Mesenchymal stem cell (in vitro differentiated cells and primary cell): Measurements from ENCODE around the gene PTPN13.
"Not testable (repeated sequence)": the region's sequence is repeated elsewhere in the genome, so short reads cannot be mapped to it uniquely, and the experiment has no call there.

Experiments used
- DNase-seq: peaks from one replicate; pipeline ENCODE4 v3.0.0-alpha.2; 2013
- H2AFZ ChIP-seq: one replicate; pipeline ENCODE4 v1.6.1; 2013; ENCODE audit warnings: low read depth, mild to moderate bottlenecking, control low read depth, inconsistent platforms, low read length, moderate library complexity
- H2AK5ac ChIP-seq: 2 replicates; pipeline ENCODE4 v1.6.1; 2013; ENCODE audit warnings: low read length, moderate library complexity, mild to moderate bottlenecking, inconsistent platforms; ENCODE audit not compliant: severe bottlenecking
- H2BK120ac ChIP-seq: one replicate; pipeline ENCODE4 v1.6.1; 2013; ENCODE audit warnings: low read depth, mild to moderate bottlenecking, inconsistent platforms, low read length, moderate library complexity
- H2BK12ac ChIP-seq, 2 experiments: one replicate each; pipeline ENCODE4 v1.6.1; 2013; ENCODE audit warnings: inconsistent platforms in 2 of 2, low read length in 2 of 2, mild to moderate bottlenecking in 2 of 2, moderate library complexity in 2 of 2, control low read depth in 1 of 2
- H2BK15ac ChIP-seq: one replicate; pipeline ENCODE4 v1.6.1; 2013; ENCODE audit warnings: mild to moderate bottlenecking, low read depth, inconsistent platforms; ENCODE audit not compliant: poor library complexity, severe bottlenecking
- H2BK5ac ChIP-seq: 2 replicates; pipeline ENCODE4 v1.6.1; 2013; ENCODE audit warnings: low read depth, mild to moderate bottlenecking, low read length, control low read depth, inconsistent platforms; ENCODE audit not compliant: poor library complexity, severe bottlenecking
- H3K14ac ChIP-seq, 2 experiments: one replicate each; pipeline ENCODE4 v1.6.1; 2013; ENCODE audit warnings: inconsistent platforms in 2 of 2, low read length in 2 of 2, control low read depth in 1 of 2, mild to moderate bottlenecking in 1 of 2, moderate library complexity in 1 of 2
- H3K18ac ChIP-seq, 2 experiments: one replicate each; pipeline ENCODE4 v1.6.1; 2013; ENCODE audit warnings: inconsistent platforms in 2 of 2, low read length in 2 of 2, control low read depth in 1 of 2, low read depth in 1 of 2, mild to moderate bottlenecking in 1 of 2
- H3K23ac ChIP-seq, 2 experiments: one replicate each; pipeline ENCODE4 v1.6.1; 2013; ENCODE audit warnings: inconsistent platforms in 2 of 2, low read length in 2 of 2, mild to moderate bottlenecking in 2 of 2, moderate library complexity in 2 of 2, control low read depth in 1 of 2
- H3K27ac ChIP-seq: 2 replicates; pipeline ENCODE4 v1.5.1; 2013; ENCODE audit warnings: mild to moderate bottlenecking, moderate library complexity, low read length, control low read depth, inconsistent platforms; ENCODE audit not compliant: poor library complexity, severe bottlenecking
- H3K27me3 ChIP-seq, 2 experiments: 2 replicates each; pipeline versions ENCODE4 v1.6.1 to v1.7.0; 2013; ENCODE audit warnings: low read length in 2 of 2, mild to moderate bottlenecking in 2 of 2, moderate library complexity in 2 of 2, control low read depth in 1 of 2, inconsistent platforms in 1 of 2; ENCODE audit not compliant: control insufficient read depth in 1 of 2, insufficient read depth in 1 of 2
- H3K36me3 ChIP-seq, 2 experiments: 2 replicates each; pipeline versions ENCODE4 v1.6.1 to v1.7.0; 2013; ENCODE audit warnings: low read length in 2 of 2, control low read depth in 1 of 2, inconsistent platforms in 1 of 2, low read depth in 1 of 2, mild to moderate bottlenecking in 1 of 2; ENCODE audit not compliant: insufficient read depth in 2 of 2, control insufficient read depth in 1 of 2
- H3K4ac ChIP-seq, 2 experiments: one replicate each; pipeline ENCODE4 v1.6.1; 2013; ENCODE audit warnings: inconsistent platforms in 2 of 2, low read length in 2 of 2, mild to moderate bottlenecking in 2 of 2, moderate library complexity in 2 of 2, control low read depth in 1 of 2, low read depth in 1 of 2
- H3K4me1 ChIP-seq: 2 replicates; pipeline ENCODE4 v1.6.1; 2013; ENCODE audit warnings: low read depth, low read length, control low read depth; ENCODE audit not compliant: control insufficient read depth, insufficient read depth
- H3K4me2 ChIP-seq: 2 replicates; pipeline ENCODE4 v1.6.1; 2013; ENCODE audit warnings: low read length, mild to moderate bottlenecking, inconsistent platforms; ENCODE audit not compliant: poor library complexity, severe bottlenecking
- H3K4me3 ChIP-seq, 2 experiments: 2 replicates each; pipeline versions ENCODE4 v1.5.1 to v1.7.0; 2013; ENCODE audit warnings: low read length in 2 of 2, mild to moderate bottlenecking in 2 of 2, control low read depth in 1 of 2, low read depth in 1 of 2; ENCODE audit not compliant: insufficient read depth in 1 of 2
- H3K79me1 ChIP-seq: replicated peaks from 2 replicates; pipeline ENCODE4 v1.6.1; 2013; ENCODE audit warnings: mild to moderate bottlenecking, control low read depth, low read length, inconsistent platforms; ENCODE audit not compliant: poor library complexity, severe bottlenecking
- H3K9ac ChIP-seq: 2 replicates; pipeline ENCODE4 v1.7.0; 2013; ENCODE audit warnings: mild to moderate bottlenecking, low read length, moderate library complexity
- H3K9me3 ChIP-seq: 2 replicates; pipeline ENCODE4 v1.7.0; 2013; ENCODE audit warnings: mild to moderate bottlenecking, low read length; ENCODE audit not compliant: control insufficient read depth
- H4K8ac ChIP-seq: one replicate; pipeline ENCODE4 v1.6.1; 2013; ENCODE audit warnings: inconsistent platforms, mild to moderate bottlenecking, low read length, moderate library complexity
- H4K91ac ChIP-seq: one replicate; pipeline ENCODE4 v1.6.1; 2013; ENCODE audit warnings: mild to moderate bottlenecking, low read length, inconsistent platforms
- WGBS: methylation state at CpG from one replicate; pipeline ENCODE4 v1.1.7; 2013; ENCODE audit warnings: mixed read lengths; 5-methylcytosine and 5-hydroxymethylcytosine counted together

PTPN13 gene

DNA sequence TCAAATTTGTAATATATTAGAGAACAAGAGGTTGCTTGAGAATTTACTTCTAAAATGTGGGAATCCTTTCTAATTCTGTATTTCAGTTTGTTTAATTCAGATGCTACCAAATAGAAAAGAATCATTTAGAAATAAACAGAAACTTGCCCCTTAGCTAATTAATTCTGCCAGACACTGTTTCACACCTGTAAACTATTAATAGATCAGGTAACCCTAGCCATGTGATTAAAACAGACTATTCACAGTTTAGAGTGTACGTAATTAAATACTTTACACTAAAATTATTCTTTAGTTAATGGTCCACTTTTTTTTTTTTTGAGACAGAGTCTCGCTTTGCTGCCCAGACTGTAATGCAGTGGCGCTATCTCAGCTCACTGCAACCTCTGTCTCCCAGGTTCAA is 124.0 kb downstream of the PTPN13 start:
- 96% methylated on average over 2 of the region's 3 CpGs for WGBS
- Histone ChIP-seq H3K18ac (no peak overlapping the region), H2BK120ac (no peak overlapping the region), H2AK5ac (no peak overlapping the region), H3K79me1 (peaks cover 10% of the 10 kb centered on the region), H3K27me3 (no peaks in the 10 kb centered on the region), H3K27ac (peak overlapping the region; percentile 52), H2BK12ac (no peak overlapping the region), H3K9ac (no peak overlapping the region), H4K8ac (no peak overlapping the region), H2BK5ac (no peak overlapping the region), H3K4me3 (no peak overlapping the region), H3K9me3 (peaks cover 5% of the 10 kb centered on the region), H3K4me2 (peak overlapping the region; percentile 27), H2AFZ (no peak overlapping the region), H3K4ac (no peak overlapping the region), H2BK15ac (no peak overlapping the region), H3K4me1 (peaks cover 3% of the 10 kb centered on the region), H4K91ac (no peak overlapping the region), H3K23ac (no peak overlapping the region), H3K14ac (no peak overlapping the region), H3K36me3 (peaks cover 8 to 38% of the 10 kb centered on the region in 2 experiments)
- DNase-seq = no peak

DNA sequence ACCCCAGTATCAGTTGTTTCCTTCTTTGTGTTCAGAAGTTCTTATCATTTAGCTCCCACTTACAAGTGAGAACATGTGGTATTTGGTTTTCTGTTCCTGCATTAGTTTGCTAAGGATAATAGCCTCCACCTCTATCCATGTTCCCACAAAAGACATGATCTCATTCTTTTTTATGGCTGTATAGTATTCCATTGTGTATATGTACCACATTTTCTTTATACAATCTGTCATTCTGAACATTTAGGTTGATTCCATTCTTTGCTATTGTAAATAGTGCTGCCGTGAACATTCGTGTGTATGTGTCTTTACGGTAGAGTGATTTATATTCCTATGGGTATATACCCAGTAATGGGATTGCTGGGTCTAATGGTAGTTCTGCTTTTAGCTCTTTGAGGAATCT is 125.0 kb downstream of the PTPN13 start:
- not testable (repeated sequence) for H3K4me3 ChIP-seq, H2BK5ac ChIP-seq, H4K8ac ChIP-seq, H3K27ac ChIP-seq, H4K91ac ChIP-seq, H3K9me3 ChIP-seq, H3K18ac ChIP-seq, H2BK12ac ChIP-seq, H2AFZ ChIP-seq, H2AK5ac ChIP-seq, H3K9ac ChIP-seq, H2BK120ac ChIP-seq, H3K4me1 ChIP-seq, H3K23ac ChIP-seq, H3K4ac ChIP-seq, H3K4me2 ChIP-seq, H3K27me3 ChIP-seq, DNase-seq, H3K14ac ChIP-seq, H2BK15ac ChIP-seq
- H3K36me3 ChIP-seq = peaks cover 10 to 48% of the 10 kb centered on the region in 2 experiments
- peaks cover 12% of the 10 kb centered on the region for H3K79me1 ChIP-seq
- WGBS = 100% methylated on average over 3 of the region's 3 CpGs

DNA sequence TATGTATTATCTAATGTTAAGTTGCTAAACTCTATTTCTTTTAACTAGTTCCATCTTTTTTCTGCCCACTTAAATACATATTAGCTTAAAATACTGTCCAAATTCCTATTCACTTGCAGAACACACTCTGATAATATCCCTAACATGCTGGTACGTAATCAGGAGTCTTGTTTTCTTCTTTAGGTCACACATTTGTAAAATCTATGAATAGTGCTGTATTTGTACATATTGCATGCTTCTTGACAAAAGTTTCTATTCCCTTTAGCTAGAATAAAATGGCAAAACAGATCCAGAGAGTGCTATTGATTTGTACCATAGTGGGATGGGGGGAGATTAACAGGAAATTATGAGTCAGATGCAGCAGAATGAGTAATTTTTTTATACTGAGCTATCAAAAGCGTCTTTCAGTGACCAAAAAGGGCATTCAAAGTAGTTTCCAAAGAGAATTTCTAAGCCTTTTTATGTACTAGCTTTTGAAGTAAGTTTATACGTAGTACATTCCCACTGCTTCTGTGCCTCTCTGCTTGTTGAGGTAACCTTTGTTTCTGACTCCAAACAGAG is 126.5 kb downstream of the PTPN13 start:
- no peak overlapping the region for H3K23ac ChIP-seq
- H2BK12ac ChIP-seq = no peak overlapping the region
- no peak overlapping the region for H2AFZ ChIP-seq
- H3K27ac ChIP-seq = no peak overlapping the region
- no peaks in the 10 kb centered on the region for H3K27me3 ChIP-seq
- H4K8ac ChIP-seq = no peak overlapping the region
- no peak for DNase-seq
- no peak overlapping the region for H2BK15ac ChIP-seq
- H3K9ac ChIP-seq = peak overlapping the region; percentile 23
- H3K4ac ChIP-seq = no peak overlapping the region
- no peak overlapping the region for H3K4me2 ChIP-seq
- H2AK5ac ChIP-seq = no peak overlapping the region
- H2BK5ac ChIP-seq = no peak overlapping the region
- H3K18ac ChIP-seq = no peak overlapping the region
- WGBS = 100% methylated on average over 2 of the region's 3 CpGs
- H3K4me3 ChIP-seq = no peak overlapping the region
- no peak overlapping the region for H2BK120ac ChIP-seq
- peaks cover 8% of the 10 kb centered on the region for H3K79me1 ChIP-seq
- peaks cover 5% of the 10 kb centered on the region for H3K9me3 ChIP-seq
- H3K14ac ChIP-seq = no peak overlapping the region
- H3K36me3 ChIP-seq = peaks cover 10 to 54% of the 10 kb centered on the region in 2 experiments
- H4K91ac ChIP-seq = no peak overlapping the region
- H3K4me1 ChIP-seq = peaks cover 3% of the 10 kb centered on the region

DNA sequence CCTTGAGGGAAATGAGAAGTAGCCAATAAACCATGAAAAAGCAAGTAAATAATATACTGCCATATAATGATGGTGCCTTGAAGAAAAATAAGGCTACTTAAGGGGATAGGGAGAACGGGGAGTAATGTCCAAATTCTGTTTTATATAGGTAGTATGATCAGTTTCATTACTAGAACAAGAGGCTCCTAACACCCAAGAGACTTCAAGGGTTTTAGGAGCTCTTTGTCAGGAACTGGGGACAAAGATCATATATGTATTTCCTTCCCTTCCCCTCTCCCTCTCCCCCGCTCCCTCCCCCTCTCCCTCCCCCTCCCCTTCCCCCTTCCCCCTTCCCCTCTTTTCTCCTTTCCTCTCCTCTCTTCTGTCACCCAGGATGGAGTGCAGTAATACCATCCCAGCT is 127.3 kb downstream of the PTPN13 start:
- Histone ChIP-seq H3K9ac (no peak overlapping the region), H3K14ac (no peak overlapping the region), H3K36me3 (peaks cover 10 to 51% of the 10 kb centered on the region in 2 experiments), H3K18ac (no peak overlapping the region), H3K23ac (no peak overlapping the region), H3K9me3 (peaks cover 5% of the 10 kb centered on the region), H3K27ac (no peak overlapping the region), H3K27me3 (no peaks in the 10 kb centered on the region), H3K4me1 (peaks cover 3% of the 10 kb centered on the region), H3K4ac (no peak overlapping the region), H2AK5ac (no peak overlapping the region), H2AFZ (no peak overlapping the region), H4K91ac (no peak overlapping the region), H2BK5ac (no peak overlapping the region), H3K79me1 (peaks cover 6% of the 10 kb centered on the region), H2BK12ac (no peak overlapping the region), H3K4me3 (no peak overlapping the region), H4K8ac (no peak overlapping the region), H2BK15ac (no peak overlapping the region), H2BK120ac (no peak overlapping the region), H3K4me2 (no peak overlapping the region)
- 100% methylated on average over 1 of the region's 2 CpGs for WGBS
- DNase-seq = no peak
